HL-60/S4 treated with retinoic acid at 250 ng/mL for 4 days and 3 days (cell line): ENCODE data around the gene NR3C2.

Experiments used
- in situ Hi-C: fragments of 300-500 bp; cut with MboI; formaldehyde crosslinking; loops from 2 replicates; pipeline ENCODE4 v1.7.0; 2022; ENCODE audit warnings: low sequenced_read_pairs

NR3C2 gene

DNA sequence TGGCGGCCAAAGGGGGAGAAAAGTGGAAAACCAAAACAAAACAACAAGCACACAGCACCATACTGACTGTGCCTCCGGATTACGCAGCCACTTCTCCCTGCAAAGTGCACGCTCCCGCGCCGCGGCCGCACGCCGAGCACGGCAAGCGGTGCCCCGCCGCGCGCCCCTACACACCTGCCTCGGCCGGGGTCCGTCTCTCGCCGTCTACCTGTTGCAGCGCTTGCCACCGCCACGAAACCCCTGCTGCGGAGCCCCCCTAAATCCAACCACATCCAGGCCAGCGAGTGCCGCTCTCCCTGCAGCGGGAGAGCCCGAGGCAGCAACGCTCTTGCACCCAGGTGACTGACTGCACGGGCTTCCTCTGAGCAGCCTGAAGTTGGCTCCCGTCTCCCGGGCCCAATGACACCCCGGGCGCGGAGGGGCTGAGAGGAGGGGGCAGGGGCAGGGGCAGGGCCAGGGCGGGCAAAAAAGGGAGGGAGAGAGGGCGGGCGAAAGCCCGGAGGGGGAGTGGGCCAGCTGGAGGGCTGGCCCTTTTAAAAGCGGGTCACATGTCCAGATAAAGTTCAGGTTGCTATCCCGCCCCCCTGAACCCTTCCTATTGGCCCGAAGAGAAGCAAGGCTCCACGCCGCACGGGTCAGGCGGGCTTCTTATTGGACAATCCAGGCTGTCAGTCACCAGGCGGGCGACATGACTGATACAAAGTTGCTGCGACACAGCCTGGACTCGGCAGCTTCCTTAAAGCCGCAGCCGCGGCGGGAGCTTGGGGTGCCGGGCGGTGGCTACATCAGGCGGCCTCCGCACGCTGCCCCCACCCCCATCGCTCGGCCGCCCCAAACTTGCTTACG is at the start of gene NR3C2:
NR3C2 (minus strand) TSS at position 429 of the 846 bp plus-strand sequence.
- in situ Hi-C loops = no loop called here

- in situ Hi-C loops = no loop called here
Observed at GRCh38 chr4:148487181-148487580, 45.0 kb upstream of the NR3C2 start.

- in situ Hi-C loops = no loop called here
Observed at GRCh38 chr4:148481636-148482035, 39.4 kb upstream of the NR3C2 start.

GRCh38 chr4:148477276-148477675 is 35.1 kb upstream of the NR3C2 start:
- in situ Hi-C loops = no loop called here

DNA sequence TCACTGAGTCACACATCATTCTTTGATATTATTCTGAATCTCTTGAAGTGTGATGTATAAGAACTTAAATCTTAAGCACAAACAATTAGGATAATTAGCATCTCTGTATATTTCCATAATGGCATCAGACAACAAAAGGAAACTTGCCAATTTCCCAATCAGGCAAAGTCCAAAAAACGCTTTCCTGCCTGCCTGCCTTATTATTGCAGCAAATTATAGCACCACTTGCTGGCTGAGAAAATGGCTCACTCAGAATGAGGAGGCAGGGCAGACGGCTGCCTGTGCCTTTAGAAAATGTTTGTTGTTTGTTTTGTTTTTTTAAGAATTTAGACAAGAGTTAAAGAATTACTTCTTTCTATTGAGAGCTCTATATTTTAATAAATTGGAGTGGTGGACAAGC is 27.7 kb upstream of the NR3C2 start:
- in situ Hi-C loops = no loop called here

DNA sequence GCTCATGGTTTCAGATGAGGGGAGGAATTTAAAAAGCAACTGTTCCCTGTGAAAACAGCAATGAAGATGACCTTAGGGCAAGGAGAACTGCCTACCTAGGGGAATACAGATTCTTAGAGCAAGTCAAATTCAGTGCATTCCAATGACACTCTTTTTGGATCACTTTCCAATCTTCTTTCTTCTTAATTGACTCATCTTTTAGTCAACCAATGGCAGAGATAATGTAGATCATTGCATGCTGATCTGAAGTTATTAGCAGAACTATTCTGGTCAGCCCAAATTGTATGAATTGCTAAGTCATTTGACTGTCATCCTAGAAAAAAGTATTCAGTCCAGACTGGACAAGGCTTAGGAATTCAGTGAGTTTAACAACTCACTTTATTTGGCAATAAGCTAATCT is 12.6 kb upstream of the NR3C2 start:
- in situ Hi-C loops = no loop called here

GRCh38 chr4:148453833-148454232 is 11.6 kb upstream of the NR3C2 start:
- in situ Hi-C loops = no loop called here

GRCh38 chr4:148452970-148453369 is 10.8 kb upstream of the NR3C2 start:
- in situ Hi-C loops = no loop called here

- in situ Hi-C loops = no loop called here
Observed at GRCh38 chr4:148449921-148450320, 7.7 kb upstream of the NR3C2 start.

- in situ Hi-C loops = no loop called here
Observed at GRCh38 chr4:148448141-148448540, 5.9 kb upstream of the NR3C2 start.

DNA sequence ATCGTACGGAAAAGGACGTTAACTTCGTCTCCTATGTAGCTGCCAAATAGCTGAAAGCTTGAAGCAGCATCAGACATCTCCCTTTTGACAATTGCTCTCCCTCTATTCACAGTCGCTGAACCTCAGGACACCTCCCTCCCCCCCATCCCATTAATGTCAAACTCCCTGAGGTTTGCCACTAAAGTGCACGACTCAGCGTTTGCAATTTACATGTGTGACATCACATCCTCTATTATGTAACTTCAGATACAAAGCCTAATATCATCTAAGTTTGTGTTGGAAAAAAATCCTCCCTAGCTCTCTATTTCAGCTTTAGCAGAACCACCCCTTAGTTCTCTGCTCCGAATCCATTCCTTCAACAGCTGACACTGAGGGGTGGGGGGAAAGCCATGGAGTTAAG is 5.5 kb upstream of the NR3C2 start:
- in situ Hi-C loops = no loop called here

DNA sequence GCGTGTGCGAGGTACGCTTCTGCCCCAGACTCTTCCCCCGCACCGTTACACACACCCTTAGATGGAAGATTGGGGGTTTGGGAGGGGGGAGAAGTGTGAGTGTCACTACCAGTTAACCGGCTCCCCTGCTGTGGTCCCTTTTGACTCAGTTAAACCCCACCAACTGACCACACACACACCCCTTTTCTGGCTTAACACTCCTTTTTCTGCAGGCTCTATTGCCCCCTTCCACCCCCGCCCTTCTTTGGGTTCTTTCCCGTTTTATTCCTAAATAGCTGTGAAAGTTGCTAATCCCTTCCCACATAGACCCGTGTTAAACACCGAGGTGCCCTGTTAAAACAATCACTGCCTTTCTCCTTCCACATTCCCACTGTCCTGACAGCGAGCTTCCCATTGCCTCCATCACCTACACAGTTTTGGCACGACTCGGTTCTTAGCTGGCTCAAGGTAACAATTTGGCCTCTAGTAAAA is 3.7 kb upstream of the NR3C2 start:
- in situ Hi-C loops = no loop called here

DNA sequence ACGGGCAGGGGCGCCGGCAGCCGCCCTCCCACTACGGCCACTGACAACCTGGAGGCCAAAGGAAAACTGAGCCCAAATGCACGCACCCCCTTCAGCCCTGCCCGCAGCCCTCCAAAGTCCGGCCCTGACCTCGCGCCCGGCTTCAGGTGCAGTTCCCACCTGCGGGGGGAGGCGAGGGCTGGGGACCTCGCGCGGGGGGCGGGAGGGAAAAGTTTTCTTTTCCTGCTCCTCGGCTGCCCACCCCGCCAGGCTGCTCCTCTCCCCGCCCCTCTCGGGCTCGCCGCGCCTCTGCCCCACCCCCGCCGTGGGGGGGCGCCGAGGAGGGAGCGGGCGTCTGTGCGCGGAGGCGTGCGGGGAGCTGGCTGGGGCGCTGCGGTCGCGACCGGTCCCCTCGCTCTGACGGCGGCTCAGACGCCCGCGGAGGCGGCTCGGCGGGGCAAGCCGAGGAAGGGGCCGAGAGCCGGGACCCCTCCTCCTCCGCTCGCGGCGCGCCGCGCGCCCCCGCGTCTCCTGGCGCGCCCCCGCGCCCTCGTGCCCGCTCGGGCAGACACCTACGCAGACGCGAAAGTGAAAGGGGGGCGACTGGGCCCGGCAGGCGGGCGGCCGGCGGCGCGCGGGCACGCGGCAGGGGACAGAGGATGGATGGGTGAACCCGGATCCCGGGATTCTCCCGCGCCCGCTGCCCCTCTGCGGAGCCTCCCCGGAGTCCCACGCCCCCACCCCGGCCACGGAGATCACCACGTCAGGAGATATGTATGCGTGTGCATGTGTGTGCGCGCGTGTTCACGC is 3.1 kb upstream of the NR3C2 start:
- in situ Hi-C loops = no loop called here

DNA sequence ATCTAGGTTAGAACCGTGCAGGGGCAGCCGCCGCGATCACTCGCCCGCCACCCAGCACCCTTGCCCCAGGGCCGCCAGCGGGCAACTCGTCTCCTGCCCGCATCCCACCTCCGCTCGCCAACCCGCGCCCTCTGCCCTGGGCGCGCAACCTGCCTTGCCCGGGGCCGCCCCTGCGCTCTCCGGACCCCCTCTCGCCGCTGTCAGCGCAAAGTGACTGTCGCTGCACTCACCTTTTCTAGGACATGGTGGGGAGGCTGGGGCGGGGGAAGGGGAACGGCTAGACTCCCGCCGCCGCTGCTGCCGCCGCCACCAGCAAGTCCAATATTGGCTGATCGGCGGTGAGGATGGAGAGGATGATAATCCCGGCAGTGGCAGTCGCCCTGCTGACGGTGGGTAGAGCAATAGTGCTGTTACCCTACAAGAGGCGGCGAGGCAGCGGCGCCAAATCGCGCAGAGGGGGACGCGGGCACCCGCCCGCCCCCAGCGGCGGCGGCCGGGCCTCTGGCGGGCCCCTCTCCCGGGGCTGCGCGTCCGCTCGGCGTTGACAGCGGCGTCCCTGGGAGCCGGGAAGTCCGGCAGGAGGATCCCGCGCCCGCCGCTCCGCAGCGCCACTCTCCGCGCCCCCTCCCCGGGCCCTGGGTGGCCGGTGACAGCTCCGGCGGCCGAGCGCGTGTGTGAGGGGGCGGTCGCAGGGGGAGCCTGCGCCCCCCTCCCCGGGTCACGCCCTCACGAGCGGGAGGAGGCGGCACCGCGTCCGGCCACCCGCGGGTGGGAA is 2.3 kb upstream of the NR3C2 start:
- in situ Hi-C loops = no loop called here

DNA sequence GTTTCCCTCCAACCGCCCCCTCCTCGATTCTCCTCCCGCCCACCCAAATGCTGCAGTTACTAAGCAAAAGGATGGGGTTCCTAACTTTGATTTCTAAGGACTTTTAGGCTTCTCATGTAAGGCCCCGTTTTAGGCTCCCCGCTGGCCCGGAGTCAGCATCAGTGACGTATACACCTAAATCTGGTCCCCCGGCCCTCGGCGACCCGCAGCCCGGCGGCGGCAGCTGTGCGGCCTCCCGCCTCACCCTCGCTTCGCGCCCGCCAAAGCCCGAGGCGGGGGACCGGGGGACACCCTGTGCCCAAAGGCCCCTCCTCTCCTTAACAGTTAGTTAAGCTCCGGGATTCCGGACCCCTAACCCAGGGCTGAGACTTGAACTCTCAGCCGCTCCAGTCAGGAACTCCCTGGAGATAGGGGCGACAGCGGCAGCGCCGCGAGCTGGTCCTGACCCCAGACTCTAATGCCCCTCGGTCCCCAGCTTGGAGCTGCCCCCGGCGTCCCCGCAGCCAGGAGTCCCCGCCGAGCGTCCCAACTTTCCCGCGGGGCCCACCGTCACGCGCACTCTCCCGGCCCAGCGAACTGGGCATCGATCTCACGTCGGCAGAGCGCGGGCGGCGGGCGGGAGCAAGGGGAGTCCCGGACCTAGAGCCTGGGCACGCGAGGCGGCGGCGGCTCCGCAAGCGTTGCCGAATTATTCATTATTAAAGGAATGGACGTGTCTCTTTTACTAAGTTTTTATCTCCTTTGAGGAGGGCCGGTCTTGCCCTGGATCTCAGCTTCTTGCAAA is 1.5 kb upstream of the NR3C2 start:
- in situ Hi-C loops = no loop called here

- in situ Hi-C loops = no loop called here
Observed at GRCh38 chr4:148442832-148443511, 758 bp upstream of the NR3C2 start.

GRCh38 chr4:148441624-148441985 is 609 bp downstream of the NR3C2 start:
- in situ Hi-C loops = no loop called here

- in situ Hi-C loops = no loop called here
Observed at GRCh38 chr4:148438047-148438446, 4.2 kb downstream of the NR3C2 start.

DNA sequence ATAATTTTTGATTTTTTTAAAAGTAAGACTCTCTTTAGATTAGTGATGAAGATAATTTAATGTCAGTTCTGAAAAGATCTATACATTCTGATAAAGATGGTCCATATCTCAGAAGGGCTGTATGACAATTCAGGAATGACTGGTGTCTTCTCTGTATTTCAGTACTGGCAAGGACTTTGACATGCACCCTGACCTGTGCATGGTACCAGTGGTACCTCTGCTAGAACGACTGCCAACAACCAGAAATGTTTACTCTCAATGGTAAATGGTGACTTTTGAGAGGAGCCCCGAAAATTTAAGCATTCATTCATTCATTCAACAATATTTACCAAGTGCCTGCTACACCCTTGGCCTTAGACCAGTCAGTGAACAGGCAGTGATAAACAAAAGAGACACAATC is 4.8 kb downstream of the NR3C2 start:
- in situ Hi-C loops = no loop called here

- in situ Hi-C loops = no loop called here
Observed at GRCh38 chr4:148436512-148436911, 5.7 kb downstream of the NR3C2 start.
